Activated gamma-delta T cell (primary cell): Measurements from ENCODE around the gene SLC26A11.
"Not testable (repeated sequence)": the region's sequence is repeated elsewhere in the genome, so short reads cannot be mapped to it uniquely, and the experiment has no call there.

Experiments used
- DNase-seq: peaks from one replicate; lab custom pipeline; 2025; lab: John Stamatoyannopoulos, UW

The SLC26A11 gene

GRCh38 chr17:80243526-80244433 is 23.6 kb downstream of the SLC26A11 start:
- no peak for DNase-seq

GRCh38 chr17:80244448-80244847 is 24.2 kb downstream of the SLC26A11 start:
- not testable (repeated sequence) for DNase-seq

- DNase-seq, result no peak
These were observed 24.8 kb downstream of the SLC26A11 start for GRCh38 chr17:80244871-80245509.

GRCh38 chr17:80245566-80246265 is 25.5 kb downstream of the SLC26A11 start:
- no peak for DNase-seq

- DNase-seq, result no peak
These were observed 26.0 kb downstream of the SLC26A11 start for GRCh38 chr17:80246266-80246681.

- DNase-seq, result no peak
These were observed 26.5 kb downstream of the SLC26A11 start for GRCh38 chr17:80246726-80247125.

- DNase-seq, result no peak
These were observed 27.3 kb downstream of the SLC26A11 start for GRCh38 chr17:80247561-80247960.

GRCh38 chr17:80248001-80248893 is 28.0 kb downstream of the SLC26A11 start:
- no peak for DNase-seq

GRCh38 chr17:80248894-80249710 is 28.9 kb downstream of the SLC26A11 start:
- no peak for DNase-seq

GRCh38 chr17:80251966-80252365 is 31.7 kb downstream of the SLC26A11 start:
- DNase-seq, result no peak

GRCh38 chr17:80252871-80253270 is 32.6 kb downstream of the SLC26A11 start:
- peak; percentile 59 for DNase-seq

GRCh38 chr17:80253631-80254395 is 33.6 kb downstream of the SLC26A11 start:
- no peak for DNase-seq

GRCh38 chr17:80254396-80255251 is 34.4 kb downstream of the SLC26A11 start:
- DNase-seq, result no peak

- no peak for DNase-seq
These were observed 35.8 kb downstream of the SLC26A11 start for GRCh38 chr17:80256034-80256350.

- DNase-seq, result no peak
These were observed 37.5 kb downstream of the SLC26A11 start for GRCh38 chr17:80257716-80258213.

GRCh38 chr17:80258296-80258695 is 38.1 kb downstream of the SLC26A11 start:
- not testable (repeated sequence) for DNase-seq

- no peak for DNase-seq
These were observed 39.3 kb downstream of the SLC26A11 start for GRCh38 chr17:80259457-80260068.

GRCh38 chr17:80260069-80260535 is 39.9 kb downstream of the SLC26A11 start:
- DNase-seq, result peak; percentile 76
